GM19025 (cell line): ENCODE results near the gene SNX8.
A peak's percentile ranks its signal among the peaks of the same experiment; 100 is the strongest.

Source experiments
- ATAC-seq: cut with Tn5 transposase; IDR thresholded peaks from one replicate; pipeline ENCODE4 v1.9.1; 2021; ENCODE audit warnings: mild to moderate bottlenecking, low read depth, moderate library complexity; ENCODE audit not compliant: unreplicated experiment

The SNX8 gene

DNA sequence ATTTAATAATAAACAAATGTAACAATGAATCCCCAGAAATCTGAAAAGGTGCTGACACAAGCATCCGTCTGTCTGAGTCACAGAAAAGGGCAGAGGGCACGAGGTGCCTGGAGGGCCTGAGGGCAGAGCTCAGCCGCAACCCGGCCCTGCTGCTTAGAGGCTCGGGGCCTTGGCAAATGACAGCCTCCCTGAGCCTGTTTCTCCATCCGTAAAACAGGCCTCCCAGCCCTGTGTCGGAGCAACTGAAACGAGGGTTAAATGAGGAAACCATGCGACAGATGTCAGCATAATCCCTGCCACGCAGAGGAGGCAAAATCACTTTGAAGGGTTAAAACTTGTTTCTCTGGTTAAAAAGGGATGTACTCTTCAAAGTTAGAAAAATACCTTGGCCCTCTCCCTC is 47.3 kb downstream of the SNX8 start:
- no peak for ATAC-seq

DNA sequence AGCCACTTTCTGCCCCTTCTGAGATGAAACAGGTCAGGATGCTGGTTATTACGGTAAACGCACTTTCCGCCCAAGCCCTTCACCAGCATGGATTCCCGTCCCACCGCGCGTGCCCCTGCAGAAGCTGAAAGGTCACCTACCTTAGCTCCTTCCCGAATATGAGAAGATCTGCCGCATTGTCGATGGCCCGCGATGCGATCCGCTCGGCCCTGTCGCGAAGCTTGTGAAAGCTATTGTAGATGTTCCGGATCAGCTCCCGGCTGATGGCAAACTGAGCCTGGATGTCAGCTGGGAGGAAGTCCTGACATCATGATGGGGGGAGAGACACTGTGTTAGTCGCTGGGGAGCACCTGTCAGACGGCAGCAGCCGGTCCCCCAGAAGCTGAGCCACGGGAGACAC is 50.1 kb downstream of the SNX8 start:
- ATAC-seq: no peak

DNA sequence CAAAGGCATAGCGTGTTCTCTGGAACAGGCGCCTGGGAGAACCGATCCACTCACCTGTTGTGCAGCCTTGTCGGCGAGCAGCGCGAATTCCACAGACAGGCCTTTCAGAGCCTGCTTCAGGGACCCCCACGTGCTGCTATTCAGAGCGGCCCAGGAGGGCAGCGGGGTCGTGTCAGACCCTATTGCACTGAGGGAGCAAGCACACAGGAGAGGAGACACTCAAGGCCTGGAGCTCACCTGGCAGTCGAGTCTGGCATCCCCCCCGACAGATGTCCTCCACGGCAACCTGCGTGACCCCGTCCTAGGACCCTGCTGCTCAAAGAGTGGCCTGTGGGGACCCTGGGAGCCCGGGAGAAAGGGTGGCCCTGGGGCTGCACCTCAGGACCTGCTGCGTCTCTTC is 51.1 kb downstream of the SNX8 start:
- no peak for ATAC-seq

DNA sequence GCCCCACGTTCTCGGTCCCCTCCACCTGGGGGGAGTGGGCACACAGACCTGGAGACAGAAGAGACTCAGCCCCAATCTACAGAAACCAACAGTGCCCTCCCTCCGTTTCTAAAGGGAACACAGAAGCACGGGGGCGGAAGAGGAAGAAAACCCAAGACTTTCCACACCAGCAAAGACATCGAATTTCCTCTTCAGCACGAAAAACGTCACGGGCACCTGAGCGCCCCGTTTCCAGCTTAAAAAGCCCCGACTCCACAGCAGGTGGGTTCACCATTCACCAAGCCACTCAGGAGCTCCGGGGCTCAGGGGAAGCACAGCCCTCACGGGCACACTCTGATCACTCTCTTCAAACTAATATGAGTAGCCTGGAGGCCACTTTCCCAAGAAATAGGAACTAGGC is 52.6 kb downstream of the SNX8 start:
- no peak for ATAC-seq

DNA sequence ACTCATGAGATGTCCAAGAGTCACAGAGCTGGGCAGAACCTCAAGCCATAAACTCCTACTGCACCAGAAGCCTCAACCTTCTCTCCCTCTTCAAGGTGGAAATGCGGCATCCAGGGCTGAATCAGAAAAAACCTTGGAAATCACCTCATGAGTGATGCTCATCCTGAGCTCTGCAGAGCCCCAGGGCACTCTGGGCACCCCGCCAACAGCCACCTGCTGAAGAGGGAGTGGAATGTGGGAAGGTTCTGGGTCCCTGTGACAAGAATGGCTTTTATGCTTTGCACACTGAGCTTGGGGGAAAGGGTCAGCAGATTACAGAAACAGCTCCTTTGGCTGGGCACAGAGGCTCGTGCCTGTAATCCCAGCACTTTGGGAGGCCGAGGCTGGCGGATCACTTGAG is 53.4 kb downstream of the SNX8 start:
- ATAC-seq: no peak

DNA sequence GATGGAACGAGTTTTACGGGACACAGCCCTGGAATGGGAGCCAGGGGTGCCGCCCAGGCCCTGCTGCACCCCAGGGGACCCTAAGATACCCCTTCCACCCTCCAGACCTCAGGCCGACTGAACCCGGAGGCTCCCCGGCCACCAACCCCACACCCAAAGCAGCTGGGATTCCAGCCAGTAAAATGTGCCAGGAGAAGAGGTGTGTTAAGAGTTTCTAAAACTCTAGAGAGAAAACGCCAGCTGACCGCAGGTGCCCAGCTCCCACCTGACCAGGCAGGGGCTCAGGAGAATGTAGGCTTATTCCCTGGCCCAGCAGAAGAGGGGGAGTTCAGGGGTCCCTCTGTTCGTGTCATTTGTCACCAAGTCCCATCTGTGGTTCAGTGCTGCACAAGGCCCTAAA is 54.8 kb downstream of the SNX8 start:
- peak; percentile 7 for ATAC-seq

DNA sequence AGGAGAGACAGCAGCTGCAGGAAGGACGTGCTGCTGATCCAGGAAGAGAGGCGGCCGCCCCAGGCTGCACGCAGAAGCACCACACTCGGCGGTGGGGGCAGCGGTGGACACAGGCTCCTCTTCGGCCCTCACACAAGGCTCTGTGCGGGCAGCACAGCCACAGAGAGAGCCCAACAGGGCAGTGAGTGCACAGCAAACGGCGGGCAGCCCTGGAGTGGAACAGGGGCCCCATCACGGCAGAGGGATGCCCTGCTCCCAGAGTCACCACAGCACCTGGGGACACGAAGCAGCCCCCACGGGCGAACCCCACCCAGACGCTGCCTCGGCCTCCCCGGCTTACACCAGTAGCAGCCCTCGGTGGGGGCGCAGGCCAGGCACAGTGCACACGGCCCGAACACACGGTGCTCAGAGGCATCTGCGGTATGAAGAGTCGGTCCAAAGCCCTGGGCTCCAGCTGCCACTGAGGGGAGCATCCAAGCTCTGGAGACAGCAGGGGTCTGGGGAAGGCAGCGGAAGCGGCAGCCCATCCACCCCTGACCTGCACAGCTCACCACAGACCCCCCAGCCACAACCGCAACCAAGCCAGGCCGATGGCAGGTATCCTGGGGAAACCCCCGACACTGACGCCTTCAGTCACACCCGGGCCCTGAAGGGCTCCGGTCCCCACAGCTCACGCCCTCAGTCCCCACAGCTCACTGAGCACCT is 55.4 kb downstream of the SNX8 start:
- ATAC-seq: peak; percentile 83

DNA sequence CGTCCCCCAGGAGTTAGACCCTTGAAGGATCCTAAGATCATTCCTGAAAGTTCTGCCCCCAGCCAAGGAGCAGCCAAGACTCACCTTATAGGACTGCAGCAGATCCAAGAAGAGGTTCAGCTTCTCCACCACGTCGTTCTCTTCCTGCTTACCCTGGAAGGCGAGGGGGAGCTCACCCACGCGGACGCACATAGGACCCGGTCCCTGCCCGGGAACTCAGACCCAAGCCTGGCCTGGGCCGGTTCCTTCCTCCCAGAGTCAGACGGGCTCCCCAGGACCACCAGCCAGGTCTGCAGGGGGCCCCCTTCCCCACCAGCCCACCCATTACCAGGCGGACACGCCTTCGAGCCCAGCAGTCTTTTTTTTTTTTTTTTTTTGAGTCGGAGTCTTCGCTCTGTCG is 56.6 kb downstream of the SNX8 start:
- no peak for ATAC-seq

DNA sequence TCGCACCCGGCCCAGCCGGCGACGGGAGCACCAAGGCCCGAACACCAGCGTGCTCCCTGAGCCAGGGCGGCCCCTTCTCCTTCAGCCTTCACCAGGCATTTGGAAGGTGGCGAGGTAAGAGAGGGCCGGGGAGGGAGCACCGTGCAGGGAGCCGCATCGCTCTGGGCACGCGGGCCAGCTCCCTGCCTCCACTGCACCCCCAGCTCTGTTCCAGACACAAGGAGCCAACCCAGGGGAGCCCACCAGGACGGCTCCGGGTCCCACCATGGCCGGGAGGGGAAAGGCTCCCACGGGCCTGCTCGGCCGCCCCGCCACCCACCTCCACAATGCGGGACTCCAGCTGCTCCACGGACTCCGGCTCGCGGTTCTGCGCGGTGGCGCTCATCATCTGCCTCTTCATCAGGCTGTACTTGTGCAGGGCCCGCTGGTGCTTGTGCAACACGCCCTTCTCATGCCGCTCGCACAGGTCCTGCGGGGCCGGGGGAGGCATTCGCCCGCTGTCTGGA is 57.1 kb downstream of the SNX8 start:
- ATAC-seq: no peak

DNA sequence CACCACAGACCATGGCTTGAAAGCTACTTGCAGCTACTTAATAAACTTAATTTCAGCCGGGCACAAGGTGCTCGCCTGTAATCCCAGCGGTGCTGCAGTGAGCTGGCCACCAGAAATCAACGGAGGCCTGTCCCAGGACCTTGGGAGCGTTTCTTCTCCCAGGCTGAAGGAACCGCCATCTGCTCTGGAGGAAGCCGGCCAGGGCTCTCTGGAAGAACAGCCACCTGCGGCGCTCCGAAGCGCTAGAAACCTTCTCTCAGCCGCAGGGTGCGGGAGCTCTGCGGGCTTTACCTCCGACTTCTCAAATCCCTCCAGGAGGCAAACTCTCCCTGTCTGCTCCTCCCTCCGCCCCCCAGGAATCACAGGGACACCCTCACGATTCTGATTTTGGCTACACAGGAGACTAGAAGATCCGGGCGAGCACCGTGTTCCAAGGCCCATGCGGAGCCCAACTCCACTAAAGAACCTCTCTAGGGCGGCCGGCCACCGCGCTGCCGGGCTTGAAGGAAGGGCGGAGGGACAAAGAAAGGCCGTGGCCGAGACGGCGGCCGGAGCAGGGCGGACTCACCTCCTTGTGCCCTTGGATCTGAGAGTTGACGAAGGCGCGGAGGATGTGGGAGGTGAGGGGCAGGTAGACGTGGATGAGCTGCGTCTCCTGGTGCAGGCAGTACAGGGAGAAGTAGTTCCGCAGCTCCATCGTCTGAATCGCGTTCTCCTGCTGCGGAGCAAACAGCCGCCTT is 57.8 kb downstream of the SNX8 start:
- no peak for ATAC-seq

DNA sequence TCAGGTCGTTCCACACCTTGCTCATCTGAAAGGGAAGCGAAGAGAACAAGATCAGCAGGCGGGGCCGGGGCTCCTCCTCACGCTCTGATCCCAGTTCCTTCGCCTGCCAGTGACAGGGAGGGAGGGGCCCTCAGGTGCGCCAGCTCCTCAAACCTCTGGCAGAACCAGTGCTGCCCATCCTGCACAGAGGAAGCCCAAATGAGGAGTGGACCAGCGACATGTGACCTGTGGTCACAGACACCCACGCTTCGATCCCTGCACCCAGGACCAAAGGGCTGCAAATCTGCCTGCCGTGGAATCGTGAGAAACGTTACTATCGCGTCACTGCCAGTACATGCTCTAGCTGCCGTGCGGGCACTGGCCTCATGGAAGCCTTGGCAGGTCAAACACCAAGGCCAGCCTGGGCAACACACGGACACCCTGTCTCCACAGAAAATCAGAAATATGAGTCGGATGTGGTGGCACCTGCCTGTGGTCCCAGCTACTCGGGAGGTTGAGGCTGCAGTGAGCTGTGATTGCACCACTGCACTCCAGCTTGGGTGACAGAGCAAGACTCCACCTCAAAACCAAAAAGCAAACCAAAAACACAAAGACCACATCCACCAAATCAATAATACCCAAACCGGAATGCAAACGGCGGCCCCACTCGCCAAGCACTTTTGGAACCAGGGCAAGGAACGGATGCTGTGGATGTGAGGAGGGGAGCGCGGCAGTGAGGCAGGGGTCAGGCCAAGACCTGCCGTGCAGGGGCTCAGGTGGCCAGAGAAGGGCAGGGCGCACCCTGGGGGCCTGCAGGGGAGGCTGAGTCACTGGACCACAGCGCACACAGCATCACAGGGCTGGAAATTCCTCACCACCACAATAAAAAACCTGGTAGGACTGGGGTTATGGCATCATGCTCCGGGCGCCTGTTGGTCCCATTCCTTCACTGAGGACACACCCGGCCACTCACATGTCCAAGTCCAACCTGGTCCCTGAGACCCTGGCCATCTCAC is 58.8 kb downstream of the SNX8 start:
- ATAC-seq: no peak

DNA sequence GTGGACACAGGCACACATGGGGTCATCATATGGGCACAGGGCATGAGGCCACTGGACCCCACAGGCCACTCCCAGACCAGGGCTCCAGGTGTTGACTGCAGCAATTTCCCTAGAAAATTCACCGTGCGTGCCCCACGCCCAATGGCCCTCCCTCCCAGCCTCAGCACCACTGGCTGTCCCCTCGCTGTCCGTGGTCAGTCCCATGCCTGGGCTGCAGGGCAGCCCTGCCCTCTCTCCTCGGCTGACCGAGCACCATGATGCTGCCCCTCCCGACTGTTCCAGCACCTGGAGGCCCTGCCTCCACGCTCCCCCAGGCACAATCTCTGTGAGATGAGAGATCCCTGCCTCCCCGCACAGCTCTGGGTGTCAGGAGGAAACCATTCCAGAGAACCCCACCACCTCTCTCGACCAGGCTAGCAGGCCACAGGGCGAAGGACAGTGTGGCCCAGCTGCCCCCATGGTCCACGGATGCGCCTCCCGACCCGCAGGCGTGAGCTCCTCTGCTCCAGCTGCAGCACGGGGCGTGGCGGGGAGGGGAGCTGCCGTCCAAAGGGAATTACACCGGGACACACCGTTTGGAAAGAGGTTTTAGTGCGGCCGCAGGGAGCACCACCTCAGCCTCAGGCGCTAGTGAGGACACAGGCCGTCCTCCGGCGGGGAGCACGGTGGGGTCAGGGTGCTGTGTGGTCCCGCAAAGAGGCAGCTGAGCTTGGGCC is 59.7 kb downstream of the SNX8 start:
- no peak for ATAC-seq

DNA sequence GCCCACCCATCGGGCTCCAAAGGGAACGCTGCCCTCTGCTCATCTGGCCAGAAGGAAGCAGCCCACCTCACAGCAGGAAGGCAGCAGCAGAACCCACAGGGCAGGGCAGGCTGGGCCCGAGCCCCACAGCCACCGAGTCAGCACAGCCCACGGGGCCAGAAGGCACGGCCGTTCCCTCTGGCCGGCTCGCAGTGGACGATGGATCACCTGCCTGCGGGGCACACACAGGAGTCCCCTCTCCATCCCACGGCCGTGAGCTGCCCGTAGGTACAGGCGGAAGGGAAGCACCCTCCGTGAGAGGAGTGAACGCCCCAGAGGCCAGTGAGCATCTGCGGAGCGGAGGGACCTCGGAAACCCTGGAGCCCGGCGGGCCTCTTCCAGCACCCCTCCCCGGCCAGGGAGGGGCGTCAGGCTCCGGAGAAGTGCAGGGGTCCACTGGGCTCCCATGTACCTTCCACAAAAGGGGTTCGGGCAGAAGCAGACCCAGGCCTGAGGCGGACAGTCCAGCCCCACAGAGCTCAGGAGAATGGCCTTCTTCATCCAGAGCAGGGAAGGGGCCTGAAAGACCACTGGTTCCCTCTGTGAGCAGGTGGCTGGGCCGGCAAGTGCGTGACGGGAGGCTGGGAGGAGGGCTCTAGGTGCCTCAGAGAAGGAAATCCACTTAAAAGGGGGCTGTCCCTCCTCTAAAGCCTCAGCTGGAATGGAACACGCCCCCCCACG is 60.6 kb downstream of the SNX8 start:
- no peak for ATAC-seq

DNA sequence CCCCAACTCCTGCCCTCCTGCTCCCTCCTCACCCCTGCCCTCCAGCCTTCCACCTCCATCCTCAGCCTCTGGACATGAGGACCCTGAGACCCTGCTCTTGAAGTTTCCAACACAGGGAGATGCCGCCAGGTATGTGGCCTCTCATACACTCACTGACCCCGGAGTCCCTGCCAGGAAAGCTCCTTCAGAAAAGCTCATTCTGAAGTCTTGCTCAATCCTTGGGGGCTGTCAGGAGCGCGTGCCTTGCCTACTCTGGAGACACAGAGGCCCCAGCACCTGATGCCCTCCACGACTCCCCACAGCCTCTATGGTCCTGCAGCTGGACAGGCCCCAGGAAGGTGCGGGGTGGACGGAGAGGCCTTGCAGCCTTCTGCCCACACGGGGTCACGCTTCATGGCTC is 61.2 kb downstream of the SNX8 start:
- no peak for ATAC-seq

DNA sequence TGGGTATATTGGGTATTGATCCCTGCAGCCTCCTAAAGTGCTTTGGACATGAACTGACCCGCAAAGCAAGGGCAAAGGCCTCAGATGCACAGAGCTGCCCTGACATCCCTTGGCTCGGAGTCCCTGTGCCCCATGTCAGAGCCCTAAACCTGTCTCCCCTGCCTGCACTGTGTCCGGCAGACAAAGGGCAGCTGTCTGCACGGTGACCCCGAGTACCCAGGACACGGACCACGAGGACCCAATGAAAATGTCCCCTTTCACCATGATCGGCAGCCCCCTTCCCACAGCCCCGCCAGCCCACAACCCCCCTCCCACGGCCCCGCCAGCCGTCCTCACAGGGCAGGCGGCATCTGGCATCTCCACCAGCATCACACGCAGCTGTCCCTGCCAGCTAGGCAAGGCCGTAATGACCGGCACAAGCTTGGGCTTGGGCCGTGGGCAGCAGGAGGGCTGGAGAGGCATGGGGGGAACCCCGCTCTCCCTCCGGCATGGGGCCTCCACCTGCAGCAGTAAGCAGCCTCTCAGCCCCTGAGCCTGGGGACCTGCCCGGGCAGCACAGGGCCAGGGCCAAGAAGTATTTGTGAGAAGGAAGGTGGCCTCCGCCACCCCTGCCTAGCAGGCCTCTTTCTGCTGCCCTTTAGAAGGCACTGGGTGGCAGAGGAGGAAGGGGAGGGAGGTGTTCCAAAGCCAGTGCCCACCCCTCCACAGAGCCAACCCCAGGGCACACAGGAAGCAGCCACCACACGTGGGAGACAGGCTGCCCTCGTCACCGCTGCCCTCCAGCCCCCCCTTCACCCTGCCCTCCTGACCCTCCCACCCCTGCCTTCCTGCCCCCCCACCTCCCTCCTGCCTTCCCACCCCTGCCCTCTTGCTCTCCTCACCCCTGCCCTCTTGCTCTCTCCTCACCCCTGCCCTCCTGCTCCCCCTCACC is 62.1 kb downstream of the SNX8 start:
- no peak for ATAC-seq

DNA sequence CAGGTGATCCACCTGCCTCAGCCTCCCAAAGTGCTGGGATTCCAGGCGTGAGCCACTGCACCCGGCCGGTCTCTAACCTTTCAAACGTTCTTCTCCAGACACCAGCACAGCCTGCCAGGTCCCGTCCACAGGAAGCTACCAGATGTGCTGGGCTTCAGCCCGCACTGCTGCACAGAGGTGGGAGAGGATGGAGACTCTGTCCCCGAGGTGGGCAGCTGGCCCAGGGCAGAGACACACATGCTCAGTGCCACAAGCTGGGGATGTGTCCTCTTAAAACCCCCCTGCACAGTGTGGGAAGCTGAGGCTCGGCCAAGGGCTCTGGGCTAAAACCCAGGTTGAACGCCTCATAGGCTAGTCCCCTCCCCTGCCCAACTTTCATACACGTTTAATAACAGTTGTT is 62.9 kb downstream of the SNX8 start:
- ATAC-seq: no peak

DNA sequence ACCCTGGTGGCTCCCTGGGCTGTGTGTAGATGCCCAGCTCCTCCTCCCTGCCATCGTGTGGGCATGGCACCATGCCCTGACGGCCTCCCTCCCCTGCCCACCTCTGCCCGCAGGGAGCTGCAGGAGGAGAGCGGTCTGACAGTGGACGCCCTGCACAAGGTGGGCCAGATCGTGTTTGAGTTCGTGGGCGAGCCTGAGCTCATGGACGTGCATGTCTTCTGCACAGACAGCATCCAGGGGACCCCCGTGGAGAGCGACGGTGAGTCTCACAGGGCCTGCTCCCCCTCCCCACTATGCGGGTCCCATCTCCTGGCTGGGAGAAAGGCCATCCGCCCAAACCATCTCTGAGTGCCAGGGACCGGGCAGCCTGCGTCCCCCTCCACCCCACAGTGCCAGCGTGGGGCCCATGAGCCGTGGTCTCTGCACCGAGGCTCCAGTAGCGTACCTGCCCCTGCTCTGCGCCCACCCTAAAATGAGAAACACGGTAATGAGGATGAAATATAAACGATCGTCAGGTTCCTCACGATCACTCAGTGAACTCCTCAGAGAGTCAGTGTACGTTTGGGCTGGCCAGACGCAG is 64.4 kb downstream of the SNX8 start:
- ATAC-seq: no peak

DNA sequence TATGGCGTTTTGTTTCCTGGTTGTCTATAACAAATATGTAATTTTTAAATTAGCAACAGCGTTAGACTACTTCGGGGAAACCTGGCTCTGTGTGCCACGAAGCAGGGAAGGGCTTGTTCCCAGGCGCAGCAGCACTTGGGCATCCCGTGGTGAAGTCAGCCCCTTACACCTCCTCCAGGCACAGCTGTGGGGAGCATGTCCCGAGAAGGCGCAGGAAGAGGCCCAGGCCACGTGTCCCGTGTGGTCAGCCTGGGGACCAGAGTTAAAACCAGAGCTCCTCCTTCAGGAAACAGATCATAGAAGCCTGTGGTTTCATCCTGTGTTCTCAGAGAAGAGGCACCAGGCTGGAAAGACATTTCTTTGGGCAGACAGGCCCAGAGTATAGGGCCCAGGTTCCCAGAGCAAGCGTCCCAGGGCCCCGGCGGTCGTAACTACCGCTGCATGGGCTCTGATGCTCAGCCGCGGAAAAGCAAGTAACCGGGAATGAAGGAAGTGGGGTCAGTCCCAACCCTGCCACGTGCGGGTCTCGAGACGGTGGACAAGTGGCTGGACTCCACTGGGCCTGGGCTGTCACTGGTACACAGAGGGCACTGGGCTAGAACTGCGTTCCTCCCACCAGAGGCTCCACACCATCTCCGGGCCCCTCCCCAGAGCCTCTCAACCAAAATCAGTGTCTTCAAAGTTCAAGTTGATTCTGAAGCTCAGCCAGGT is 65.1 kb downstream of the SNX8 start:
- peak; percentile 62 for ATAC-seq
